ENCODE results near the gene ACE.

ACE gene

DNA sequence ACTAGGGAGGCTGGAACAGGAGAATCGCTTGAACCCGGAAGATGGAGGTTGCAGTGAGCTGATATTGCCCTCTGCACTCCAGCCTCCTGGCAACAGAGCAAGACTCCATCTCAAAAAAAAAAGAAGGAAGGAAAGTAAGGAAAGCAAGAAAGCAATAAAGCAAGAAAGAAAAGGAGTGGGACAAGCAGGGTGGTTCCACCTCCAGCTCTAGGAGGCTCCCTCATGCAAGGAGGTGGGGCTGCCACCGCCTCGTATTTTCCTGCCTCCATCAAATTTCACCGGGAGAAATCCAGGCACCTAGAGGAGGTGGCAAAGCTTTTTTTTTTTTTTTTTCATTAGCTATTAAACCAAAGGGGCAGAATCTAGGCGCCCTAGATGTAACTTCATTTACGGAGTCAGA is 31.8 kb upstream of the ACE start:
- TF ChIP-seq, protein P1, sequence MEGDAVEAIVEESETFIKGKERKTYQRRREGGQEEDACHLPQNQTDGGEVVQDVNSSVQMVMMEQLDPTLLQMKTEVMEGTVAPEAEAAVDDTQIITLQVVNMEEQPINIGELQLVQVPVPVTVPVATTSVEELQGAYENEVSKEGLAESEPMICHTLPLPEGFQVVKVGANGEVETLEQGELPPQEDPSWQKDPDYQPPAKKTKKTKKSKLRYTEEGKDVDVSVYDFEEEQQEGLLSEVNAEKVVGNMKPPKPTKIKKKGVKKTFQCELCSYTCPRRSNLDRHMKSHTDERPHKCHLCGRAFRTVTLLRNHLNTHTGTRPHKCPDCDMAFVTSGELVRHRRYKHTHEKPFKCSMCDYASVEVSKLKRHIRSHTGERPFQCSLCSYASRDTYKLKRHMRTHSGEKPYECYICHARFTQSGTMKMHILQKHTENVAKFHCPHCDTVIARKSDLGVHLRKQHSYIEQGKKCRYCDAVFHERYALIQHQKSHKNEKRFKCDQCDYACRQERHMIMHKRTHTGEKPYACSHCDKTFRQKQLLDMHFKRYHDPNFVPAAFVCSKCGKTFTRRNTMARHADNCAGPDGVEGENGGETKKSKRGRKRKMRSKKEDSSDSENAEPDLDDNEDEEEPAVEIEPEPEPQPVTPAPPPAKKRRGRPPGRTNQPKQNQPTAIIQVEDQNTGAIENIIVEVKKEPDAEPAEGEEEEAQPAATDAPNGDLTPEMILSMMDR (conservative IDR thresholded peaks at IDR 0.05; ENCODE audit: low read depth, low read length), result no peak
- DNase-seq (ENCODE audit: low read depth), result no peak
- H3K4me3 ChIP-seq (ENCODE audit: low read depth, low read length), result no peak overlapping the region

DNA sequence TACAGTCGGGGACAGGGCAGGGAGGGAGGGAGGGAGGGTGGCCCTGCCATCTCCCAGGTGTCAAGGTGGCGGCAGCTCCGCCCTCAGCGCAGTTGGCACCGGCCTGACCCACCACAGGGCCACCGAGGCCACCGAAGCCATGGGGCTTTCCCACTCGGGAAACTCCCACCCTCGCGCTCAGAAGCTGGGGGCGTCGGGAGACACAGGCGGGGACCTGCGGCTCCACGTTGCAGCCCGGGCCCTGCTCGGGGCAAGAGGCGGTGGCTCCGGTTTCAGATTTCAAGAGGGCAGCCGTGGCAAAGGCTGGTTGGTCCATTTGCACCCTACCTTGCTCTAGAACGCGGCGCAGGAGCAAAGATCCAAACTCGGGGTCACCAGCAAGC is 31.3 kb upstream of the ACE start:
- DNase-seq (ENCODE audit: low read depth), result no peak
- TF ChIP-seq, protein P1 (conservative IDR thresholded peaks at IDR 0.05; ENCODE audit: low read depth, low read length), result no peak
- H3K4me3 ChIP-seq (ENCODE audit: low read depth, low read length), result peak overlapping the region; percentile 59

DNA sequence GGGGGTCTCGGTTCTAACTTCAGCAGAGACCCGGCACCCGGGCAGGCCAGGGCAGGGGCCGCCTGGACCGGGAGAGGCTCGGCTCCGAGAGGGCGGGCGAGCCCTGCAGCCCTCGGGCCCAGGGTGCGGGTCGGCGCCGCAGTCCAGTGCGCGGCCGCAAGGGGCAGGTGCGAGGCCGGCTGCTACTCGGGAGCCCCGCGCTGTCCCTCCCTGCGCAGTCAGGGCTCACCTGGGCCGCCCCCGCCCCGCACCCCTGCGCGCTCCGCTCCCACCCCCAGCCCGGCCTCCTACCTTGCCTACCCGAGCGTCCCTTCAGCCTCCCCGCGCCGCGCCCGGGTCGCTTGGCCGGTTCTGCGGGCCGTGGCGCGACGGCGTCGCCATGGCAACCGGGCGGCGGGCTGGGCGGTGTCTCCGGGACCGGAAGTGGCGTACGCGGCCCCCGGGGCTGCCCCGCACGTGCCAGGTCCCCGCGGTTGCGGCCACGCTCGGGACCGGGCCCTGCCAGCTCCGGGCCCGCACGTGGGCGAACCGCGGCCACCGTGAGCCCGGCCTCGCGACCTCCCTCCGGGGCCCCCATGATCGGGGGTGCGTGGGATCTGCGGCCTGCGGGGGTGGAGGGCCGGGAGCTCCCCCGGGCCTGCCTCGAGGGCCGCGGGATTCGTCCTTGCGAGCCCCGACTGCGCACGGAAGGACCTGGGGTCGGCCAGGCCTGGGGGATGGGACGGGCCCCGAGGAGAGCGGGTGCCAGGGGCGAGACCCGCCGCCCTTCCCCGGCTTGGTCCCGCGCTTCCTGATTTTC is 30.7 kb upstream of the ACE start, which contains the start of gene CYB561:
Gene CYB561, minus strand, starts transcription at position 353 of the 799 bp plus-strand sequence. CDS start 8,759 bp downstream, outside the sequence.
- TF ChIP-seq, protein P1 (conservative IDR thresholded peaks at IDR 0.05; ENCODE audit: low read depth, low read length), result peak; percentile 22
- peak; percentile 59 for DNase-seq (ENCODE audit: low read depth)
- H3K4me3 ChIP-seq (ENCODE audit: low read depth, low read length), result peak within 1 kb of the TSS; percentile 59

DNA sequence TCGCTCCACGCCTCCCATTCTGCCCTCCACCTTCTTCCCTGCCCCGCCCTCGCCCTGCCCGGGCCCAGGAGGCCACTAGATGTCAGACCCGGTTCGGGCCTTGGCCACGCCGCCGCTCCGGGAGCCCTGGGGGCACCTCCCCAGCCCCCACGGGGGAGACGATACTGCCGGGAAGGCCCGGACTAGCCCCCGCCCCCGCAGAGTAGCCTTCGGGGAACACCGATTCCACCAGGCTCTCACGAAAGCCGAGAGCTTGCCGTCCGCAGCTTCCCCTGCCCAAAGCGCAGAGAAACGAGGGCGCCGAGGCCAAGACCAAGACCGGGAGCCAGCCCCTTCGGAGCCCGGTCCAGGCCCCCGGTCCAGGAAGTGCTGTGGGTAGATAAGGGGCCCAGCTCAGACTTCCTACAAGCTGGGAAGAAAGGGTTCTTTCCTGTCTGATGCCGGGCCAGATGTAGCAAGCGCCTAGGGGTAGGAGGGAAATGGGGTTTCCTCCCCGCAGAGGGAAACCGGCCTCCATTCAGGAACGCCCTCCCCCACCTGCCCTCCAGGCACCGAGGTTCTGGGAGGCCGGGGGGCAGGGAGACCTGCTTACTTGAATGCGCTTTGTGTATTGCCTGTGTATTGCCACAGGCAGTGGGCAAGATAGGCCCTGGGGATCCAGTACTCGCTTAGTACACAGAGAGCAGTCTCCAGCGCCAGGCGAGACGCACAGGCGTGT is 29.9 kb upstream of the ACE start:
- peak overlapping the region; percentile 59 for H3K4me3 ChIP-seq (ENCODE audit: low read depth, low read length)
- DNase-seq (ENCODE audit: low read depth), result peak; percentile 38
- TF ChIP-seq, protein P1 (conservative IDR thresholded peaks at IDR 0.05; ENCODE audit: low read depth, low read length), result peak; percentile 14

DNA sequence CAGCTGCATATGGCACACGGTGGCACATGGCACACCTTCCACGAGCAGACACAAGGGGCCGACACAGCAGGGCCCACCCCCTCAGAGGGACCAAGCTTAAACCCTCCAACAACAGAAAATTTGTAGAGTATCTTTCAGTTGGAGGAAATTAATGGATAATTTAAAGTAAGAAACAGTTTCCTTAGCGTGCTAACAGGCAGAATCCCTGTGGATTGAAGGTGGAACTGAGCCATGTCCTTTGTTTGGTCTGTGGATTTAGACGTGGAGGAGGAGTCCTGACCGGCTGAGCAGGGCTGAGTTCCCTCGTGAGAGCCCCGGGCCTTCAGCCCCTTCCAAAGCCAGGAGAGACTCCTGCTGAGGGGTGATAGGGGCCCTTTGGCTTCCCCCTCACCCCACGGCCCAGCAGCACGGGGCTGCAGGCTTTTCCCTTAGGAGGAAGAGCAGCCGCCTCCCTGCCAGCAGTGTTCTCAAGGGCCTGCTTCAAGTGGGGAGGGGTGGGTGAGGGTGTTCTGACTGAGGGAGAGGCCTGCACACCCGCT is 29.3 kb upstream of the ACE start:
- DNase-seq (ENCODE audit: low read depth), result no peak
- TF ChIP-seq, protein P1 (conservative IDR thresholded peaks at IDR 0.05; ENCODE audit: low read depth, low read length), result no peak
- H3K4me3 ChIP-seq (ENCODE audit: low read depth, low read length), result no peak overlapping the region

DNA sequence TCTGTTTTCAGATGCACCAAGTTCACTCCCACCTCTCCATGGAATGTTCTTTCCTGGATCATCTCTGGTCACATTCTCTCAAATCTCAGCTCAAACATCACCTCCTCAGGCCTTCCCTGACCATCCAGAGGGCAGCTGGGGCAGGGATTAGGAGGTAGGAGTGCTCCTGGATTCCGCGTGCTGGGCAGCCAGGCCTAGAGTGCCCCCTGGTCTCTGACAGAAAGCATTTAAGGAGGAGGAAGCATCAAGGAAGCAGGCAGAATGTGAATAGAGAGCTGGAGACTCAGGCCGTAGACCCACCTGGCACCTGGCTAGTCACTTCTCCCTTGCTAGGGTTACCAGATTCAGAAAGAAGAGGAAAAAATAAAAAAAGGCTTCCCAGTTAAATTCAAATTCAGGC is 28.2 kb upstream of the ACE start:
- no peak overlapping the region for H3K4me3 ChIP-seq (ENCODE audit: low read depth, low read length)
- TF ChIP-seq, protein P1 (conservative IDR thresholded peaks at IDR 0.05; ENCODE audit: low read depth, low read length), result no peak
- no peak for DNase-seq (ENCODE audit: low read depth)

Data from choroid plexus epithelial cell (primary cell).